Sigmoid colon (tissue), 4 donors: ENCODE results near the gene RAE1.

Experiments used
- POLR2AphosphoS5 ChIP-seq, 4 donors: sonication (generic); formaldehyde crosslinking; IDR thresholded peaks; one replicate each; pipeline ENCODE4 v1.6.1; 2017; ENCODE audit warnings: antibody characterized with exemption in 4 of 4
- TF ChIP-seq, protein P1 (sequence below), 4 experiments: fragments of 450-650 bp in 3 of 4; fragments of 200-600 bp in 1 of 4; IDR thresholded peaks; one replicate each; pipeline ENCODE4 v1.5.1; 2016 to 2019; ENCODE audit warnings: antibody characterized with exemption in 4 of 4, mild to moderate bottlenecking in 3 of 4, moderate library complexity in 2 of 4

DNA sequence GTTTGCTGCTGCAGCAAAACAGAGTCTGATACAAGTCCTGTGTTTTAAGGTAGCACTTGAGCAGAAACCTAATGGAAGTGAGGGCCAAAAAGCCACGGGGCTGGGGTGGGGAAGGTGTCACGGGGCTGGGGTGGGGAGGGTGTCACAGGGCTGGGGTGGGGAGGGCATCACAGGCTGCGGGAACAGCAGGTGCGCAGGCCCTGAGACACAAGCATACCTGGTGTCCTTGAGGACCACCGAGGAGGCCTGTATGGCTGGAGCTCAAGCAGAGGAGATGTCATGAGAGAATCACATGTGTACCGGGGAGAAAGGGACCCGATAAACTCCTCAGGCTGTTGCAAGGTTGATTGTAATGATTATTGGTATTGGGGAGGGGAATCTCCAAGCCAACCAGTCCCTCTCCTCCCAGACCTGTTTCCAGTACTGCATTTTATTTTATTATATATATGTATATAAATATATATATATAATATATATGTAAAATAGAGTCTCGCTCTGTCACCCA is 35.0 kb upstream of the RAE1 start:
- TF ChIP-seq, protein P1, sequence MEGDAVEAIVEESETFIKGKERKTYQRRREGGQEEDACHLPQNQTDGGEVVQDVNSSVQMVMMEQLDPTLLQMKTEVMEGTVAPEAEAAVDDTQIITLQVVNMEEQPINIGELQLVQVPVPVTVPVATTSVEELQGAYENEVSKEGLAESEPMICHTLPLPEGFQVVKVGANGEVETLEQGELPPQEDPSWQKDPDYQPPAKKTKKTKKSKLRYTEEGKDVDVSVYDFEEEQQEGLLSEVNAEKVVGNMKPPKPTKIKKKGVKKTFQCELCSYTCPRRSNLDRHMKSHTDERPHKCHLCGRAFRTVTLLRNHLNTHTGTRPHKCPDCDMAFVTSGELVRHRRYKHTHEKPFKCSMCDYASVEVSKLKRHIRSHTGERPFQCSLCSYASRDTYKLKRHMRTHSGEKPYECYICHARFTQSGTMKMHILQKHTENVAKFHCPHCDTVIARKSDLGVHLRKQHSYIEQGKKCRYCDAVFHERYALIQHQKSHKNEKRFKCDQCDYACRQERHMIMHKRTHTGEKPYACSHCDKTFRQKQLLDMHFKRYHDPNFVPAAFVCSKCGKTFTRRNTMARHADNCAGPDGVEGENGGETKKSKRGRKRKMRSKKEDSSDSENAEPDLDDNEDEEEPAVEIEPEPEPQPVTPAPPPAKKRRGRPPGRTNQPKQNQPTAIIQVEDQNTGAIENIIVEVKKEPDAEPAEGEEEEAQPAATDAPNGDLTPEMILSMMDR (IDR thresholded peaks at IDR 0.05), result no peak
- no peak for TF ChIP-seq POLR2AphosphoS5 (IDR thresholded peaks at IDR 0.05)
